GM12892 (cell line): Measurements from ENCODE around the gene CRB2.

Experiments
- POLR2A ChIP-seq: IDR thresholded peaks from 2 replicates; pipeline ENCODE4 v1.6.1; 2011; ENCODE audit warnings: low read depth, low read length, control low read depth
- POLR2AphosphoS5 ChIP-seq: IDR thresholded peaks from 2 replicates; pipeline ENCODE4 v1.6.1; 2011; ENCODE audit warnings: low read depth, low read length, control low read depth
- TAF1 ChIP-seq: IDR thresholded peaks from 2 replicates; pipeline ENCODE4 v1.6.1; 2011; ENCODE audit warnings: low read depth, mild to moderate bottlenecking, control low read depth, low read length, borderline replicate concordance

DNA sequence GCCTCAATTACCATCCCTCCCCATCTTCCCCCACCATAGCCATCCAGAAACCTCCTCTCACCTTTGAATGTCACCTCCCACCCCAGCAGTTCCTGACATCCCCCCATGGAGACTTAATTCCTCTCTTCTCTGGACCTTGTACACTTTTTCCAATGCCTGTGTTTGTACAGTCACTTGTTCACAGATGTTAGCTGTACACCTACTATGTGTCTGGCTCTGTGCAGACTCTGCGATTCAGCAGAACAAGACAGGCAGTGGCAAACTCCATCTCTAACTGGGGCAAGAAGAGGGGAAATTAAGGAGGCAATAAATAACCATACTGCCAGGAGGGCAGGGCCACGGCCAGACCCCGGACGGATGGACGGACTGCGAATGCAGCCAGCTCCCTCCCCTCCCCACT lies 29.8 kb upstream of the CRB2 start:
- no peak for TF ChIP-seq POLR2AphosphoS5
- no peak for TF ChIP-seq POLR2A
- TF ChIP-seq TAF1 = no peak
